Measurements from ENCODE around the gene NECTIN3.

- TF ChIP-seq CTCF (IDR thresholded peaks at IDR 0.05) (no peak), POLR2A (IDR thresholded peaks at IDR 0.05) (no peak)
Observed at GRCh38 chr3:111165411-111165810, 93.8 kb downstream of the NECTIN3 start.
